Omental fat pad (tissue), 4 donors: ENCODE measurements around the gene SNX14. TPM values are rescaled to one million over a fixed set of nuclear protein-coding genes. Genes with fewer than 3 reads are reported as not detected.

ENCODE experiments used
- ATAC-seq: fragments of 150-250 bp; one replicate; pipeline ENCODE4 v1.9.1; 2016; ENCODE audit warnings: mild to moderate bottlenecking, moderate library complexity; ENCODE audit not compliant: low FRiP score
- DNase-seq: peaks from one replicate; pipeline ENCODE4 v3.0.0-alpha.2; 2019; ENCODE audit warnings: low spot score
- CTCF ChIP-seq, 3 donors: fragments of 450-650 bp; IDR thresholded peaks; one replicate each; pipeline ENCODE4 v1.5.1; 2016 to 2017; ENCODE audit warnings: antibody characterized with exemption in 3 of 3, mild to moderate bottlenecking in 3 of 3, moderate library complexity in 2 of 3
- total RNA-seq, 4 donors: library from RNA; depleted of rRNA; stranded (reverse); fragments of >200 nt; gene quantifications; one replicate each; pipeline ENCODE4 v1.1.0, GENCODE V29; 2016

The SNX14 gene
- total RNA-seq, 4 donors from 2014 or later: 62.8 to 97.6 (median 85.9) TPM

- no peak for ATAC-seq
- DNase-seq: no peak
- no peak for TF ChIP-seq CTCF (IDR thresholded peaks at IDR 0.05)
Observed at GRCh38 chr6:85506441-85507093, 87.1 kb downstream of the SNX14 start.

GRCh38 chr6:85498596-85499258 is 94.9 kb downstream of the SNX14 start:
- no peak for TF ChIP-seq CTCF (IDR thresholded peaks at IDR 0.05)
- no peak for ATAC-seq
- DNase-seq: no peak

GRCh38 chr6:85496856-85497255 is 96.8 kb downstream of the SNX14 start:
- ATAC-seq: no peak
- TF ChIP-seq CTCF (IDR thresholded peaks at IDR 0.05): no peak
- no peak for DNase-seq

GRCh38 chr6:85496009-85496579 is 97.6 kb downstream of the SNX14 start:
- DNase-seq (no peak), ATAC-seq (no peak)
- no peak for TF ChIP-seq CTCF (IDR thresholded peaks at IDR 0.05)

- ATAC-seq (no peak), DNase-seq (no peak)
- no peak for TF ChIP-seq CTCF (IDR thresholded peaks at IDR 0.05)
Observed at GRCh38 chr6:85494547-85495536, 98.8 kb downstream of the SNX14 start.

GRCh38 chr6:85493389-85493788 is 100.3 kb downstream of the SNX14 start:
- ATAC-seq (no peak), DNase-seq (no peak)
- no peak for TF ChIP-seq CTCF (IDR thresholded peaks at IDR 0.05)
